Activated CD4-positive, alpha-beta T cell treated with anti-CD3 and anti-CD28 coated beads, Interleukin-2, amount 10 ng/mL, durations not matched to agents 7 days and 5 days (primary cell): ENCODE results near the gene REEP1. TPM values are rescaled to one million over a fixed set of nuclear protein-coding genes. Genes with fewer than 3 reads are reported as not detected.
"Not testable (repeated sequence)": the region's sequence is repeated elsewhere in the genome, so short reads cannot be mapped to it uniquely, and the experiment has no call there.

ENCODE experiments used
- CTCF ChIA-PET: fragments of 350-600 bp; sonication (Branson Sonifier 250); formaldehyde crosslinking; loops from one replicate; lab custom pipeline; 2021; ENCODE audit warnings: antibody characterized with exemption; lab: Charles Lee
- POLR2A ChIA-PET: fragments of 350-600 bp; sonication (Branson Sonifier 250); formaldehyde crosslinking; loops from one replicate; lab custom pipeline; 2021; ENCODE audit warnings: antibody characterized with exemption; lab: Charles Lee
- DNase-seq: peaks from one replicate; pipeline ENCODE4 v3.0.0-alpha.2; 2020
- H3K27ac Mint-ChIP-seq: one replicate; pipeline ENCODE4 v1.8.0; 2021; ENCODE audit warnings: mild to moderate bottlenecking, moderate library complexity, mixed read lengths
- H3K27me3 Mint-ChIP-seq: one replicate; pipeline ENCODE4 v1.8.0; 2021; ENCODE audit warnings: mixed read lengths
- H3K36me3 Mint-ChIP-seq: one replicate; pipeline ENCODE4 v1.8.0; 2021; ENCODE audit warnings: low read depth, mixed read lengths
- H3K4me1 Mint-ChIP-seq: one replicate; pipeline ENCODE4 v1.8.0; 2021; ENCODE audit warnings: mixed read lengths
- H3K4me3 Mint-ChIP-seq: one replicate; pipeline ENCODE4 v1.8.0; 2021; ENCODE audit warnings: mild to moderate bottlenecking, moderate library complexity, mixed read lengths
- H3K9me3 Mint-ChIP-seq: one replicate; pipeline ENCODE4 v1.8.0; 2021; ENCODE audit warnings: mixed read lengths
- total RNA-seq, 2 experiments: library from RNA; stranded (reverse); gene quantifications; one replicate each; pipeline ENCODE4 v1.2.3, GENCODE V29; 2021

Gene REEP1
- total RNA-seq, 2 experiments from 2014 or later: 0.17 to 0.20 TPM

DNA sequence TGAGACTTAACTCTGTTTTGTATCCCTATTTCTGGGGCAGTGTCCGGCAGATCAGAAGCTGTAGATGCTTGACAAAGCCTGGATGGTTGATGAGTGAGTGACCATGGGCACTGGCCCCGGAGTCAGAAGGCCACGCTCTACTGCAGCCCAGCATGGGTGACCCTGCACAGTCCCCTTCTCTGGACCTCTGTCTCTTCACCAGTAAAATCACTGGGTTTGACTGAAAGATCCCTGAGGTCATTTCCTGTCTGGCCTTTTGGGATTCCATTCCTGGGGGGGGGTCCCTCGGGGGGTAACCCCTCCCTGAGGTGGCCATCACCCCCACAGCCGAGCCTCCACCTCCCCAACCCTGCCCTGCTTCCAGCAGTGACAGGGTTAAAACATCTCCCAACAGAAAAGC lies 106.5 kb downstream of the REEP1 start:
- no peak overlapping the region for H3K4me3 Mint-ChIP-seq
- H3K36me3 Mint-ChIP-seq: no peaks in the 10 kb centered on the region
- H3K27me3 Mint-ChIP-seq: peaks cover 2% of the 10 kb centered on the region
- peak overlapping the region; percentile 17 for H3K27ac Mint-ChIP-seq
- CTCF ChIA-PET: no interaction called here
- POLR2A ChIA-PET: no interaction called here
- peaks cover 2% of the 10 kb centered on the region for H3K4me1 Mint-ChIP-seq
- DNase-seq: no peak
- no peaks in the 10 kb centered on the region for H3K9me3 Mint-ChIP-seq

DNA sequence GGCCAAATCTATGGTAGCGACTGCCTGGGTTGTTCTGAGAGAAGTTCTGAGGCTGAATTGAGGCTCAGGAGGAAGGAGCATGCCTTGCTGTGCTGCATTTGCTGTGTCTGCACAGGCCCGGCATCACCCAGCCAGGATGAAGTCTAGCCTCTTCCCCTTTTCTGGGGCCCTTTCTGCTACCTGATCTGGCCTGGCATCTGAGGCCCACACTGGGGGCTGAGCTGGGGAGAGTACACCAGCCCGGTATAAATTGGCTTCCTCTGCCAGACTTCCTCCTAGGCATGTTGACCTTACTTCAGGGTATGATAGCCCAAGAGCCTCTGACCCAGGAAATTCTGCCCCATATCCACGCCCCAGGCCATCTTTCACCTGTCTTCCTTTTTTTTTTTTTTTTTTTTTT lies 108.2 kb downstream of the REEP1 start:
- CTCF ChIA-PET: no interaction called here
- H3K4me1 Mint-ChIP-seq: peaks cover 17% of the 10 kb centered on the region
- no peaks in the 10 kb centered on the region for H3K36me3 Mint-ChIP-seq

DNA sequence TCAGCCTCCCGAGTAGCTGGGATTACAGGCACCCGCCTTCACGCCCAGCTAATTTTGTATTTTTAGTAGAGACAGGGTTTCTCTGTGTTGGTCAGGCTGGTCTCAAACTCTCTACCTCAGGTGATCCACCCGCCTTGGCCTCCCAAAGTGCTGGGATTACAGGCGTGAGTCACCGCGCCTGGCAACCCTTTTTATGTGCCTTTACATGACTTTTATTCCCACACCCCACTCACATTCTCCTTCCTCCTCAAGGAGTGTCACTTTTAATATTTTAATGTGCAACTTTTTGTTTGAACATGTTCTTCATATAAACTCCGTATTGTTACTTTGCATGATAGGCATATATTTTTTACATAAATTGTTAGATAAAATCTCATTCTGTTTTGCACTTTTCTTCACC lies 108.9 kb downstream of the REEP1 start:
- H3K36me3 Mint-ChIP-seq, POLR2A ChIA-PET, H3K4me3 Mint-ChIP-seq, CTCF ChIA-PET, H3K27ac Mint-ChIP-seq, H3K9me3 Mint-ChIP-seq, H3K27me3 Mint-ChIP-seq, DNase-seq: not testable (repeated sequence)
- peaks cover 23% of the 10 kb centered on the region for H3K4me1 Mint-ChIP-seq

More for the DNA sequence above, 108.2 kb downstream of the REEP1 start:
- Mint-ChIP-seq H3K27ac (no peak overlapping the region), H3K9me3 (no peaks in the 10 kb centered on the region), H3K4me3 (no peak overlapping the region), H3K27me3 (no peaks in the 10 kb centered on the region)
- POLR2A ChIA-PET: no interaction called here
- no peak for DNase-seq

GRCh38 chr2:86227685-86228084 lies 109.7 kb downstream of the REEP1 start:
- Mint-ChIP-seq H3K36me3 (no peaks in the 10 kb centered on the region), H3K4me3 (no peak overlapping the region), H3K27ac (no peak overlapping the region), H3K27me3 (no peaks in the 10 kb centered on the region), H3K4me1 (peaks cover 27% of the 10 kb centered on the region), H3K9me3 (no peaks in the 10 kb centered on the region)
- no peak for DNase-seq
- CTCF ChIA-PET: no interaction called here
- POLR2A ChIA-PET: no interaction called here

- ChIA-PET POLR2A (no interaction called here), CTCF (no interaction called here)
- Mint-ChIP-seq H3K27me3 (no peaks in the 10 kb centered on the region), H3K27ac (peak overlapping the region; percentile 20), H3K4me3 (no peak overlapping the region), H3K36me3 (no peaks in the 10 kb centered on the region), H3K4me1 (peaks cover 27% of the 10 kb centered on the region), H3K9me3 (no peaks in the 10 kb centered on the region)
- no peak for DNase-seq
Observed at GRCh38 chr2:86226636-86227520, 110.5 kb downstream of the REEP1 start.

- H3K4me1 Mint-ChIP-seq: peaks cover 29% of the 10 kb centered on the region
- H3K36me3 Mint-ChIP-seq: no peaks in the 10 kb centered on the region
- CTCF ChIA-PET: interaction anchor here (1.0 kb wide), 1 partner anchor 15 kb away, joined by 4 read pairs; no protein-coding TSS in a partner anchor
- POLR2A ChIA-PET: no interaction called here
- no peak overlapping the region for H3K4me3 Mint-ChIP-seq
- no peaks in the 10 kb centered on the region for H3K9me3 Mint-ChIP-seq
- H3K27me3 Mint-ChIP-seq: no peaks in the 10 kb centered on the region
- peak overlapping the region; percentile 96 for H3K27ac Mint-ChIP-seq
- DNase-seq: no peak
Observed at GRCh38 chr2:86226070-86226469, 111.4 kb downstream of the REEP1 start.

- ChIA-PET POLR2A (no interaction called here), CTCF (interaction anchor here (1.0 kb wide), 1 partner anchor 15 kb away, joined by 4 read pairs; no protein-coding TSS in a partner anchor)
- Mint-ChIP-seq H3K27ac (peak overlapping the region; percentile 96), H3K4me3 (no peak overlapping the region), H3K4me1 (peaks cover 32% of the 10 kb centered on the region), H3K9me3 (no peaks in the 10 kb centered on the region), H3K27me3 (no peaks in the 10 kb centered on the region), H3K36me3 (no peaks in the 10 kb centered on the region)
- peak; percentile 72 for DNase-seq
Observed at GRCh38 chr2:86225581-86225980, 111.8 kb downstream of the REEP1 start.

DNA sequence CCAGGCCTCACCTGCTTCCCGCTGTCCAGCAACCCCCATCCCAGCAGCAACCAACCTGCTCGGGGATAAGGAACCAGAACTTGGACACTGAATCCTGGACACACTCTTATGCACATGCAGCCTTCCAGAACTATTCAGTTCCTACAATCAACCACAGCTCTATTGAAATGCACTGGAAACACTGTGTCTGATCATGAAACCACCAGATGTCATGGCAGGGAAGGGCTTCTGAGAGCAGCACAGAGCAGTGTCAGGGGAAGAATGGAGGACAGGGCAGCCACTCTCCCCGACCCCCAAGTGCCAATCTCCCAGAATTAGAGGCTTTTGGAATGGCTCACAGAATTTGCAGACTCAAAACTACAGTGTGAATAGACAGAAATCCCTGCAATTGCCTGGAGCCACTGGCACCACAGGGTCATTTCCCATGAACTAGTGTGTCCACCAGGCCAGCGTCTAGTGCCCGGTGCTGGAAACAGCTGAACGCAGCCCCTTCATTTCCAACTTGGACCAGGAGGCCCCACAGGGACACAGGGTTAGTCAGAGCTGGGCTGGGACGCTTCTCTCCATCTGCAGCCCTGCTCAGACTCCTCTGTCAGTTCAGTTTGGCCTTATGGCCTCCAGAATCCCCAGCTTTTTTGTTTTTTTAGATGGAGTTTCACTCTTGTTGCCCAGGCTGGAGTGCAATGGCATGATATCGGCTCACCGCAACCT lies 112.6 kb downstream of the REEP1 start:
- CTCF ChIA-PET: interaction anchor here (0.7 to 1.0 kb wide), 2 partner anchors 16 to 217 kb away, joined by 3 to 4 read pairs; no protein-coding TSS in a partner anchor
- Mint-ChIP-seq H3K27me3 (no peaks in the 10 kb centered on the region), H3K4me1 (peaks cover 34% of the 10 kb centered on the region), H3K4me3 (no peak overlapping the region), H3K9me3 (no peaks in the 10 kb centered on the region), H3K27ac (peak overlapping the region; percentile 96), H3K36me3 (no peaks in the 10 kb centered on the region)
- POLR2A ChIA-PET: no interaction called here
- no peak for DNase-seq

DNA sequence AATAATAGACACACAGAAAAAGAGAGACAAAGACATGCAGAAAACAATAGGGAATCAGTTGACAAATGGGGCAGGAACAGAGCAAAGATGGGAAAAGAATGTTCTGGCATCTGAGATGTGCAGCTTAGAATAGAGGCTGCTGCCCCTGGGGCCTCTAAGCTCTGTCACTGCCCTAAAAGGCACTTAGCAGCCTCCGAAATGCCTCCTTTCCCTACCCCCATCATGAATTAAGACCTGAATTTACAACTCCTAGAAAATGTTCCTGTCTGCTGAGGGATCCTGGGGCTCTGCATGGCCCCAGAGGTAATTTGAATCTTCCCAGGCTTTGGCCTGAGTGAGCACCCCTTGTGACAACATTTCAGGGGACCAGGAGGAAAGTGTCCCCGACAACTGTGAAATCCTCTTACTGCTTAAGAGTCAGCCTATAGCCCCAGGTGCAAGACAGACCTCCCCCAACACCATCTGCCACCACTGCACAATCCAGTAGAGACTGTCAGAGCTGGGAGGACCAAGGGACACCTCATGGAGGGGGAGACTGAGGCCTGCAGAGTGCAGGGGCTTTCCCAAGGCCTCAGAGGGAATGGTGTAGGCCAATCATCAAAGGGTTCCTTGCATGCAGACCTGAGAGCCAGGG lies 113.4 kb downstream of the REEP1 start:
- no peak overlapping the region for H3K4me3 Mint-ChIP-seq
- no peaks in the 10 kb centered on the region for H3K36me3 Mint-ChIP-seq
- H3K9me3 Mint-ChIP-seq: no peaks in the 10 kb centered on the region
- no peaks in the 10 kb centered on the region for H3K27me3 Mint-ChIP-seq
- DNase-seq: no peak
- peaks cover 34% of the 10 kb centered on the region for H3K4me1 Mint-ChIP-seq
- CTCF ChIA-PET: interaction anchor here (0.7 kb wide), 2 partner anchors 16 to 393 kb away, joined by 3 to 5 read pairs; no protein-coding TSS in a partner anchor
- peak overlapping the region; percentile 81 for H3K27ac Mint-ChIP-seq
- POLR2A ChIA-PET: no interaction called here

DNA sequence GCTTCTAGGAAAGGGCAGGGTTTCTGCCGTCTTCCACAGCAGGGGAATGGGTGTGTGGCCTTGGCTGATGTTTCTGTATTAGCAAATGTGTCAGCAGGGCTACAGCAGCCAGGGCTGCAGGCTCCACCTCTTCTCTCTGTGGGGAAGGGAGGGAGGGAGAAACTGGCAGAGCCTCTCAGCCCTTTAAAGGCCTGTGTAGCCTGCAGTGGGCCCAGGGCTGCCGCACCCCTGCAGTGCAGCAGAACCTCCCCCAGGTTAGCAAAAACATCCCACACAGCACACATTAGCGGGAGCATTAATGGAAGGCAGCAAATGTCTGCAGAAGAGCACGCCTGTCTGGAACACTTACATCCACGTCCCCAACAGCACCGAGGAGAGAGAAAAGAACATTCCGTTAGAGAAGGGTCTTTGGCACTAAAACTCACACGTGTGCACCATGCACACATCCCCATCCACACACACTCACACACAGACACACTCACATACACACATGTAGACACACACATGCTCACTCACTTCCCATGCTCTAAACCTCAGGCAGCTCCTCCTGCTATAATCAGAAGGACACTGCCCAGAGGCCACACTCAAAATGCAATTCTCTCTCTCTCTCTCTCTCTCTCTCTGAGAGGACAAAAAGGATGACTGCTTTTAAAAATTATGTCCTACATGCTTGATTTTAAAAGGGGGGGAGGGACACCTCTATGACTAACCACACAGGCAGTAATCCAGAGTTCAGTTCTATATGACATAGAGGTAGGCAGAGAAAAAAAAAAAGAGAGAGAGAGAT lies 114.1 kb downstream of the REEP1 start:
- Mint-ChIP-seq H3K36me3 (no peaks in the 10 kb centered on the region), H3K27me3 (no peaks in the 10 kb centered on the region), H3K4me3 (no peak overlapping the region), H3K9me3 (peaks cover under 1% of the 10 kb centered on the region), H3K4me1 (peaks cover 41% of the 10 kb centered on the region), H3K27ac (peak overlapping the region; percentile 81)
- ChIA-PET CTCF (interaction anchor here (0.7 kb wide), 2 partner anchors 15 to 393 kb away, joined by 3 to 5 read pairs; no protein-coding TSS in a partner anchor), POLR2A (no interaction called here)
- no peak for DNase-seq

DNA sequence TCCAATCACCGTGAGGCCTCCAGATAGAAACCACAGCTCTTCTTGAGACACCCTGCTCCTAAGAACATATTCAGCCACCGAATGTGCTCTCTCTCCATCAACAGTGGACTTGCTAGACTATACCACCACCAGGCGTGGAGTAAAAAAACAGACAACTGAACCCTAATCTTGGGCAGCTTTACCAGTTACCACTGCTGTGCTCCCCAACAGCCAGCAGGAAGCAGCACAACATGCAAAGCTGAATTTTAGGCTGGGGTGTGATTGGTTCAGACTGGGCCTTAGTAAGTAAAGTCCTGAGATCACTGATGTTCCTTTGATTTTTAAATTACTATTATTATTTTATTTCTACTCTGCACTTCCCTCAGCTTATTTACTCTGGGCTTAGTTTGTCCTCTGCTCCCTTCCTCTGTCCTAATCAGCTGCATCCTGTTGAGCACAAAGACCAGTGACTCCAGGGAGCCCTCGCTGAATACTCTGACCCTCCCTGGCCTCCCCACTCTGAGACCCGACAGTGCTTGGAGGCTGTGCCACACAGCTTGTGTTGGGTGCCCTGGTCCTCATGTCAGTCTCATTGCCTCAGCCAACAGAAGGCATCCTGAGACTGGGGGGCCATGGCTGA lies 116.3 kb downstream of the REEP1 start:
- peaks cover 7% of the 10 kb centered on the region for H3K9me3 Mint-ChIP-seq
- ChIA-PET POLR2A (no interaction called here), CTCF (interaction anchor here (0.9 to 1.9 kb wide), 10 partner anchors 12 to 222 kb away, joined by 3 to 6 read pairs (median 4); no protein-coding TSS in a partner anchor)
- H3K4me1 Mint-ChIP-seq: peaks cover 56% of the 10 kb centered on the region
- no peak overlapping the region for H3K27ac Mint-ChIP-seq
- peak; percentile 70 for DNase-seq
- peaks cover 7% of the 10 kb centered on the region for H3K36me3 Mint-ChIP-seq
- no peak overlapping the region for H3K4me3 Mint-ChIP-seq
- H3K27me3 Mint-ChIP-seq: no peaks in the 10 kb centered on the region

DNA sequence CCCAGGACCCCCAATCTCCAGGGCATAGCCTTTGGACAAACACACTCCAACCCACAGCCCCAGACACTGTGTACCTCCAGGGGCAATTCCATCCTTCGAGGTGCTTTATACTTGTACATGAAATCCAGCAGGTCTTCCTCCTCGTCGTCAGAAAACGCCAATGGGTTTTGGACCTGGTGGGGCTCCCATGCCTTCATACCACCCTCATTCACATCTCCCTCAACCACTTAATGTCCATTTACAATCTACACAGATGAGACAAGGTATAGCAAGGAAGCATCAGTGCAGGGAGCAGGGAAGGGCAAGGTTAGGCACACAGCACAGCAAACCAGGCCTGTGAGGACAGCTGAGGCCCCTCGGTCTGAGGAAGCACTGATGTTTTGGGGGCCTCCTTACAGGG lies 117.5 kb downstream of the REEP1 start:
- ChIA-PET POLR2A (no interaction called here), CTCF (interaction anchor here (1.3 kb wide), 1 partner anchor 20 kb away, joined by 3 read pairs; no protein-coding TSS in a partner anchor)
- Mint-ChIP-seq H3K4me1 (peaks cover 46% of the 10 kb centered on the region), H3K27me3 (no peaks in the 10 kb centered on the region), H3K9me3 (peaks cover 7% of the 10 kb centered on the region), H3K36me3 (peaks cover 7% of the 10 kb centered on the region), H3K4me3 (no peak overlapping the region), H3K27ac (no peak overlapping the region)
- DNase-seq: no peak
